NCI-H1694 treated with DMSO at 0.1 percent for 48 hours (cell line): ENCODE results near the gene ENKUR.

Source experiments
- DNase-seq: peaks from one replicate; lab custom pipeline; 2025; lab: John Stamatoyannopoulos, UW

ENKUR gene, protein sequence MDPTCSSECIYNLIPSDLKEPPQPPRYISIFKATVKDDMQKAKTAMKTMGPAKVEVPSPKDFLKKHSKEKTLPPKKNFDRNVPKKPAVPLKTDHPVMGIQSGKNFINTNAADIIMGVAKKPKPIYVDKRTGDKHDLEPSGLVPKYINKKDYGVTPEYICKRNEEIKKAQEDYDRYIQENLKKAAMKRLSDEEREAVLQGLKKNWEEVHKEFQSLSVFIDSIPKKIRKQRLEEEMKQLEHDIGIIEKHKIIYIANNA

DNA sequence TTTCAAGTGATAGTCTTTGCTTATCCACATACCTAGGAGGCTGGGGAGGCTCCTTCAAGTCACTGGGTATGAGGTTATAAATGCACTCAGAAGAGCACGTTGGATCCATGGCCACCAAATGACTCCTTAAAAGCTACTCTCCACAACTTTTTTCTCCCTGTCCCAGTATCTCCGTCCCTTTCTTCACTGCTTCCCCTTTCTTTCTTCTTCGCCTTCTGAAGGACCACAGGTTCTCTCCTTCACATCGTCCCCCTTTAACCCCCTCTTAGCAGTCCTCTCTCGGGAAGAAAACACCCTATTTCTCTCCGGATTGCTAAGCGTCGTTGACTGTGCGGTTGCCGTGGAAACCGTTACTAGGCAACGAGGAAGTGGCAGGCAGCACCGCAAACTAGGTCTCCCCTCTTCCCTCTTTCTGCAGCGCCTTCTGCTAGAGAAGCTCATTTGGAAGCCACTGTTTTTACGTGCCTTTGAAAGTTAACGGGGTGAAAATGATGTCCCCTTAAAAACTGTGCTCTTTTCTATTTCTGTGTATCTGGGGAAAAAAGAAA, at the start of gene ENKUR:
Gene ENKUR (minus strand): TSS at position 331 of the 548 bp plus-strand sequence. CDS start 222 bp downstream, at position 109.
- DNase-seq = peak; percentile 85

- no peak for DNase-seq
Measured at GRCh38 chr10:25064401-25064800, 48.4 kb upstream of the ENKUR start.

GRCh38 chr10:25063644-25064043, 47.7 kb upstream of the ENKUR start:
- no peak for DNase-seq

- no peak for DNase-seq
Measured at GRCh38 chr10:25063157-25063556, 47.2 kb upstream of the ENKUR start.

- DNase-seq = no peak
Measured at GRCh38 chr10:25061711-25062449, 45.9 kb upstream of the ENKUR start.

GRCh38 chr10:25061125-25061524, 45.2 kb upstream of the ENKUR start:
- no peak for DNase-seq

GRCh38 chr10:25059990-25060389, 44.0 kb upstream of the ENKUR start:
- no peak for DNase-seq

DNA sequence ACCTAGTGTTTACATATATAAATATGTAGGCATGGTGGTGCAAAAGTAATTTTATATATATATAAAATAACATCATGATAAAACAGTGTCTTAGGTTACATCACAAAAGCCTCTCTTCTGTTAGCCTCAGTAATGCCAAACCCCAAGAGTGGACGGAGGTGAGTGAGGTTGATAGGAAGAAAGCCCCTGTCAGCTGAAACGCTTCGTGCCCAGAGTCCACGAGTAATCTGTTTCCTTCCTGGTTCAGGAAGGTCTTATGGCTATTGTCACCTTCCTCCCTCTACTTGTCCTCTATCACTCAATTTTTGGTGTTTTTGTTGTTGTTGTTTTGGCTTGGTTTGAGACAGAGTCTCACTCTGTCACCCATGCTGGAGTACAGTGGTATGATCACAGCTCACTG, 41.9 kb upstream of the ENKUR start:
- no peak for DNase-seq

DNA sequence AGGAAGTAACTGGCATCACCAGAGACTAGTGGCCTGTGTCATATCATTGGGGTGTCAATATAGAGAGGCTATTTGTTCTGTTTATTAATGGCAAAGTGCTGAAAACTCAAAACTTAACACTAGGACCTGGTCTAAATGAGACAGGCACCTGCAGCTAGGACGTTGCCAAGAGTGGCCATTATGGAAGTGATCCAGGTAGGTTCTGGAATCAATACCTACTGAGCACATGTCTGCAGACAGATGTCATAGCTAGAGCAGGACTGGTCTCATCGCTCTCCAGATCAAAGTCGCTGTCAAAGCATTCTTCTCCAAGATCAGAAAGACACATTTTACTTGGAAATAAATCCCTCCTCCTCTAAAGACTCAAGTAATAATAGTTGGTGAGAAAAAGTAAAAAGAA, 40.8 kb upstream of the ENKUR start:
- no peak for DNase-seq

GRCh38 chr10:25052012-25052411, 36.1 kb upstream of the ENKUR start:
- DNase-seq = no peak

GRCh38 chr10:25050402-25050801, 34.4 kb upstream of the ENKUR start:
- DNase-seq = no peak

GRCh38 chr10:25049966-25050365, 34.0 kb upstream of the ENKUR start:
- no peak for DNase-seq

GRCh38 chr10:25048450-25048849, 32.5 kb upstream of the ENKUR start:
- DNase-seq = no peak

GRCh38 chr10:25047591-25048301, 31.8 kb upstream of the ENKUR start:
- DNase-seq = peak; percentile 6

DNA sequence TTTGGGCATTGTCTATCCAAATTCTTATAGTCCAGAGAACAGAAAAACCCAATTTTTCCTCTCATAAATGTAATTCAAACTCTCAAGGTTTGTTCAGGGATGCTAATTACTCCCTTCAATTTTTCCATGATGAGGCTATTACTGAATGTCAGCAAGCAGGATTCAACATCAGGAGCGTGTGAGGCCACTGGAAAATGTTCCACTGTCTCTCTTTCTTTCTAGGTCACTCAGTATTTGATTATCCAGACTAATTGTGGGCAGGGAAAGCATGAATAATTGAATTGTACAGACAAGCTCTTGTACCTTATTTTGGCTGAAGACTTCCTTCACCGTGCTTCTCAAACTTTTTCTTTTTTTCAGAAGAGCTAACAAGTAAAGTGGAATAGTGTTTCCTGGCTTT, 31.1 kb upstream of the ENKUR start:
- DNase-seq = no peak

DNA sequence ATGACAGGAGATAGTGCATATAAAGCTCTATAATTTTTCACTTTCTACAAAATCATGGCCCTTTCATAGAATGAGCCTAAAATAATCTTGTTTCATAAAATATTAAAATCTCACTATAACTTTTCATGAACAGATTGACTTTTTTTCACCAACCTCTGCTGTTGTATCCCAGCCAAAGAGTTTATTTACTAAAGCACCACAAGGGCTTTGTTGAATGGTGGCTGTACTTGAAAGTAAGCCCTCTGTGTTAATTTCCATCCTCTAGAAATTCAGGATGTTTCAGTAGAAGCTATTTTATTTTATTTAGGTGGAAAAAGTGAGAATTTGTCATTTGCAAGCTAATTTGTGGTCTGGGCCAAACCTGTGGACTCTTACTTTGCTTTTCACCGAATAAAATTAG, 30.7 kb upstream of the ENKUR start:
- no peak for DNase-seq

DNA sequence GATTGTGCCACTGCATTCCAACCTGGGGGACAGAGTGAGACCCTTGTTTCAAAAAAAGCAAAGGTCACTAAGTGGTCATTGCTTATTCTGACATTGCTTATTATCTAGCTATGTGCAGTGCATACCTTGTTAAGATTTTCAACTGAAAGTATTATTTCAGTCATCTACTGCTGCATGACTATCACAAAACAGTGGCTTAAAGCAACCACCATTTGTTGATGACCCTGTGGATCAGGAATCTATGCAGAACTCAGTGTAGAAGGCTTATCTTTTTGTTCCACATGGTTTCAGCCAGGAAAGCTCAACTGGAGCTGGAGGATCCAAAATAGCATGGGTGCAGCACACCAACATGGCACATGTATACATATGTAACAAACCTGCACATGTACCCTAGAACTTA, 23.6 kb upstream of the ENKUR start:
- DNase-seq = no peak

DNA sequence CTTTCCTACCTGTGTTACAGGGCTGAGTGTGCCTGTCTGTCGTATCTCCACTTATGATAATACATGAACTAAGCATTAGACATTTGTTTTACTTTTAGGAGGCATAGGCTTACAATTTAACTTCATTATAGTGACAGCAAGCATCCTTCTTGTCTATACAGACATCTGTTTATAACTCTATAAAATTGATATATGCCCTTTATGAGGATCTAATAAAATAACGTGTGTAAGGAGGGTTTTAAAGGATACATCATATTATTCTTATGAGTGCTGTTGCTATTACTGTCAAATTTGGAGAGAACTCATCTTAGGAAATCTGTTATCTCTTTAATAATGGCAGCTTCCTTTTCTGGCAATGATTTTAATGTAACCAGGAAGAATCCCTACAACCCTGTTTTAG, 22.4 kb upstream of the ENKUR start:
- no peak for DNase-seq

DNA sequence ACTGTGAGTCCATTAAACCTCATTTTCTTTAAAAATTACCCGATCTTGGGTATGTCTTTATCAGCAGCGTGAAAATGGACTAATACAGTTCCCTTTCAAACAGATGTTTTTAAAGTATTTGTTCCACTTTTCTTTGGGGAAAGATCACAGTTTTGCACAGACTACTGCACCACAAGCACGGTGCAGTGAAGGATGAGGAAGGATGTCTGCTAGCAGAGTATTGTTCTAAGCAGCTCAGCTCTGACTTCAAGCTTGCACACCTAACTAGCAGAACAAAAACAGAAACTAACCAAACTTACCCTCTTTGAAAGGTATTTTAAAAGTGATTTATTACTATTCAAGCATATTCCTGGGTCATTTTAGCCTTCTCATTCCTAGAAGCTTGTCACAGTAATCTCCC, 20.4 kb upstream of the ENKUR start:
- DNase-seq = no peak

- no peak for DNase-seq
Measured at GRCh38 chr10:25029519-25029918, 13.6 kb upstream of the ENKUR start.

- no peak for DNase-seq
Measured at GRCh38 chr10:25028711-25029110, 12.8 kb upstream of the ENKUR start.

- no peak for DNase-seq
Measured at GRCh38 chr10:25026463-25026862, 10.5 kb upstream of the ENKUR start.

GRCh38 chr10:25024528-25024927, 8.6 kb upstream of the ENKUR start:
- DNase-seq = no peak
